COLO668 (cell line): ENCODE results near the gene ITK.
A peak's percentile ranks its signal among the peaks of the same experiment; 100 is the strongest.

Experiments
- DNase-seq: peaks from one replicate; lab custom pipeline; 2025; ENCODE audit not compliant: unreplicated experiment; lab: John Stamatoyannopoulos, UW

Gene ITK

DNA sequence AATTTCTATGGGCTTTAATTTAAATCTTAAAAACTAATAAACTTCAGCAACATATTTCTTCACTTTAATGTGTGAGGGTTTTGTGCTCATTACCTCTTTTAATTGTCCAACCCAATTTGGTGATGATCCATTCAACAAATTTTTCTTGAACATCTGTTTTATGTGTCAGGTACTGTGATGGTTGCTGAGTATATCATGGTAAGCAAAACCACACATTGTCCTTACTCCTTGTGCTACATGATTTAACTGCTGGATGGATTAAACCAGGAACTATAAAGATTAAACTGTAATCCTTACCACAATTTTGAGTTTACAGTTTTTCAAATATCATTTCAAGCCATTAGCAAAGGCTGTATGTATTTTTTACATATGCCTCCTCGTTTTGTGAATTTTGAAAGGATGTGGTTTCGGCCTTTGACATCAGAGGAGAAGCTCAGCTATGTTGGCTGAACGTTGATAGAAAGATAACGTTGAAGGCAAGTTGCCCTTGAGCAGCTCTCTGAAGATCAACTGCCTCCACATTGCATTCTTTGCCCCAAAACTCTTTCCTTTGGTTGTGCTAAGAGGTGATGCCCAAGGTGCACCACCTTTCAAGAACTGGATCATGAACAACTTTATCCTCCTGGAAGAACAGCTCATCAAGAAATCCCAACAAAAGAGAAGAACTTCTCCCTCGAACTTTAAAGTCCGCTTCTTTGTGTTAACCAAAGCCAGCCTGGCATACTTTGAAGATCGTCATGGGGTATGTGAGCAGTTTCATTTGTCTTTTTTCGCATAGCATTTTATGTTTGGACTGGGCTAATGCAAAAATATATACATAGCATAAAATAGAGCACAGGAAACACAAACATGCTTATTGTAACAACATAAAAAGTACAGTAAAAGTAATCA lies at the start of gene ITK:
ITK (plus strand) TSS at position 467 of the 891 bp plus-strand sequence; CDS start at position 605, 138 bp downstream.
- no peak for DNase-seq

DNA sequence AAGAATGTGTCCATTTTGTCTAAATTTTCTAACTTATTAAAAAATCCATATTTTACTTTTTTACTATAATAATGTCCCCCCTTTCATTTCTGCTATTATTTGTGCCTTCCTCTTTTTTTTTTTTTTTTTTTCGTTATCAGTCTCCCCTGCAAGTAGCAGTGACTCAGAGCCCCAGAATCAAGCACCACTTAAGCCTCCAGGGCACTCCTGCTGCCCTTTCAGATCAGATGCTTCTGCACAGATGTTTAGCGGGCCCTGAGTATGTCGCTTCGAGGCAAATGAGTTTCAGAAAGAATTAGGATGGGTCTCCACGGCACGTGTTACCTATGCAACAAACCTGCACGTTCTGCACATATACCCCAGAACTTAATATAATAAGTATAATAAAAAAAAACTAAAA lies 49.7 kb upstream of the ITK start:
- peak; percentile 5 for DNase-seq

- DNase-seq = no peak
These were observed 48.4 kb upstream of the ITK start for GRCh38 chr5:157132281-157132612.

DNA sequence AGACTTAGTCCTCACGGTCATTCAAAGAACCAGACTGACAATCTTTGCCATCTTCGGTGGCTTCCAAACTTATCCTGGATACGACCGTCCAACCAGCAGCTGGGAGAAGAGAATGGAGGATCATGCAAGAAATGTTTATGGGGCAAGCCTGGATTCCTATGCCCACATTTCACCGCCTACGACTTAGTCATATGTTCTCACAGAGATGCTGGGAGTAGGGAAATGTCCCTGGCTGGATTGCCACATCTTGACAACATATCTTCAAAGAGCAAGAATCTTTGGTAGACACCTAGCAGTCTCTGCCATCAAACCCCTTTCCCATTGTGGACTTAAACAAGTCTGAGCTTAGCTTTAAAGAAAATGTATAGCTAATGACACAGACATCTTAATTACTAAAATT lies 42.9 kb upstream of the ITK start:
- DNase-seq = no peak

GRCh38 chr5:157142317-157143126 lies 38.1 kb upstream of the ITK start, which contains the start of gene MED7:
MED7 (minus strand) TSS chr5:157142865; CDS start chr5:157139431, 3,434 bp downstream.
- DNase-seq = peak; percentile 87

- peak; percentile 16 for DNase-seq
These were observed 37.3 kb upstream of the ITK start for GRCh38 chr5:157143127-157143971.

- peak; percentile 32 for DNase-seq
These were observed 31.7 kb upstream of the ITK start for GRCh38 chr5:157148734-157149615.

- DNase-seq = no peak
These were observed 29.6 kb upstream of the ITK start for GRCh38 chr5:157150995-157151394.

DNA sequence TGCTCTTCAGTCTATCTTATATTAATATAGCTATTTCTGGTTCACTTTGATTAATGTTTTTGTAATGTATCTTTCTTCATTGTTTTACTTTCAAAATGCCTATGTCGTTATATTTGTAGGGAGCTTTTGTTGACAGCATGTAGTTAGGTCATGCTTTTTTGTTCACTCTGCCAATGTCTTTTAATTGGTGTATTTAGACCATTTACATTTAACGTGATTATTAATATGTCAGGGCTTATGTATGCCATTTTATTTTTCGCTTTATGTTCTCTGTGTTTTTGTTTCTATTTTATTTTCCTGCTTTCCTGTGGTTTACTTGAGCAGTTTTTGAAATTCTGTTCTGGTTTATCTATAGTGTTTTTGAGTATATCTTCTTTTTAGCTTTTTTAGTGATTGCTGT lies 25.3 kb upstream of the ITK start:
- DNase-seq = no peak

- no peak for DNase-seq
These were observed 23.2 kb upstream of the ITK start for GRCh38 chr5:157157293-157157891.

DNA sequence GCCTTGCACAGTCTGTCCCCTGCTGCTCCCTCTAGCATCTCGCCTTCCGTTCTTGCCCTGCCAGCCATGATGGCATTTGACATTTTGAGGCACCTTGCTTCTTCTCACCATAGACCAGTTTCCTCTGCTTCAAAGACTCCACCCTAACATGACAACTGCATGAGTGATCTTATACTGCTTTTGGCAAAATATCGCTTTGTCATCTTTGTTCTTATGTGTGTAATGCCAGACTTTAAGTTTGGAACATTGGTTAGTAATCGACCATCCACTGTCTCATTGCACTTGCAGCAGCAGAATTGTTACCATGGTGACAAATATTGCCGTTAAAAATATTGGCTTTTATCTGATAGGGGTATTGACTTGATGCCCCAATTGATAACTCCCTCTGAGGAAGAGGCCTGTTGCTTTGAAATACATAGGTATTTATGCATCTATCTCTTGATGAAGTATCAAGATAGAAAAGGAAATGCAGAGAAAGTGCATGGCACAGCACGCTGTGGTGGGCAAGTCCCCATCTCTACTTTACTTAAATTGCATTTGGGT lies 21.4 kb upstream of the ITK start:
- DNase-seq = no peak

GRCh38 chr5:157160001-157160400 lies 20.6 kb upstream of the ITK start:
- no peak for DNase-seq

GRCh38 chr5:157161996-157162395 lies 18.6 kb upstream of the ITK start:
- no peak for DNase-seq

DNA sequence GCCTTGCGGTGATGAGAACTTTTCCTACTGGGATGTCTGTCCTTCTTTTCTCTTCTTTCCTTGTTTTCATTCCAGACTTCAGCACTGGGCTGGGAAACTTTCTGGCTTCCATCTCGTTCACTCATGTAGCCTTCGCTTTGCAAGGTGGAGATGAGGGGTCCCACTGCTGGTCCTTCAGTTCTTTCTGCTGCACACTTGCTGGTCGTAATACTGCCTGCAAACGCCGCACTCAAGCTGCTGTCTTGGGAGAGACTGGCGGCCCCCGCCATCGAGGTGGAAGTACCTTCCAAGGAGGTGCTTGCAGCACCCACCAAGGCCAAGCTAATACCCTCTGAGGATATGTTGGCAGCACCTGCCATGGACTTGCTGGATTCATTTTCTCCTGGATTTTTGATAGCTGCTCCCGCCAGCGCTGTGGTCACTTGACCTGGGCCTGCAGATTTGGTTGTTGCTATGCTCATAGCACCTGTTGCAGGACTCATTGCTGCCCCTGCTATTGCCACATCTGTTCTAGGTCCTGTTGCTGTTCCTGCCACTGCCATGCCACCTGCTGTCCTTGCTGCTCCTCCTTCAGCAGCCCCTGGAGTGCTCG lies 17.6 kb upstream of the ITK start:
- no peak for DNase-seq

GRCh38 chr5:157164521-157164920 lies 16.1 kb upstream of the ITK start:
- DNase-seq = no peak

DNA sequence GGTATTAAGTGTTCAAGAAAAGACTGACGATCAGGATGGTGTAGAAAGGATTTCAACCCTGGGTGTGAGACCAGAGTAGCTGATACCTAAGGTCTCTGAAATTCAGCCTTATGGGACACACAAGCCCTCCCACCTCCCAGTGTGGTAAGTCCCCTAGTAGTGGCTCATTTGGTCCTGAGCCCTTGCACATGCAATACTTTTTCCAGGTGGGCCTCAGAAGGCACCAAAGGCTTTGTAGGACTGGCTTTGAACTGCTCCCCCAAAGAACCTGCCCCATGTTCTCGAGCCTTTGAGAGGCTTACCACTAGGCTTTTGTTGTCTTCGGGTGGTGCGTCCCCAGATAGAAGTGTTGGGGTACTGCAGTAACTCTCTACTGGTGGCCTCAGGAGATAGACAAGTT lies 15.4 kb upstream of the ITK start:
- DNase-seq = no peak

GRCh38 chr5:157165668-157166067 lies 15.0 kb upstream of the ITK start:
- DNase-seq = no peak

- no peak for DNase-seq
These were observed 14.1 kb upstream of the ITK start, which contains the start of gene GARIN3 for GRCh38 chr5:157166214-157167213. GARIN3 (minus strand) TSS chr5:157166264; CDS start chr5:157166168, 96 bp downstream.
